C4-2B (cell line): Measurements from ENCODE around the gene UMAD1.

Experiments used
- ZFX ChIP-seq: fragments of 450-650 bp; IDR thresholded peaks from 2 replicates; pipeline ENCODE4 v1.6.1; 2017
- TF ChIP-seq, protein P1 (sequence below): fragments of 450-650 bp; conservative IDR thresholded peaks from 2 replicates; pipeline ENCODE4 v1.5.1; 2017; ENCODE audit warnings: mild to moderate bottlenecking

DNA sequence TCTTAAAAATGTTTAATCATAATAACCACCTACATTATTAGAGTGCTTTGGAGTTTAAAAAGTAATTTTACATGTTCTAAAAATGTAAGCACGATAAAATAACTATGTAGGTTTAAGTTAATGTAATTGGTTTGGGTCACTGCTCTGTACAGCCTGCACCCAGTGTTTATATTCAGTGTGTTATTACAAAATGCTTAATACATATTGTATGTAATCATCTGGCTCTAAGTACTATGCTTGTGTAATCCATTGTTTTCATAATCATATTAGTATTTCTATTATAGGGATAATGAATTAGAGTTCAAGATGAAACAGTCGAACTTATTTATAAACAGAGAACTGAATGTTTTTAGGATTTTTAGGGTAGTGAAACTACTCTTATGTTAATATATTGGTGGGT lies 64.8 kb downstream of the UMAD1 start:
- TF ChIP-seq, protein P1, sequence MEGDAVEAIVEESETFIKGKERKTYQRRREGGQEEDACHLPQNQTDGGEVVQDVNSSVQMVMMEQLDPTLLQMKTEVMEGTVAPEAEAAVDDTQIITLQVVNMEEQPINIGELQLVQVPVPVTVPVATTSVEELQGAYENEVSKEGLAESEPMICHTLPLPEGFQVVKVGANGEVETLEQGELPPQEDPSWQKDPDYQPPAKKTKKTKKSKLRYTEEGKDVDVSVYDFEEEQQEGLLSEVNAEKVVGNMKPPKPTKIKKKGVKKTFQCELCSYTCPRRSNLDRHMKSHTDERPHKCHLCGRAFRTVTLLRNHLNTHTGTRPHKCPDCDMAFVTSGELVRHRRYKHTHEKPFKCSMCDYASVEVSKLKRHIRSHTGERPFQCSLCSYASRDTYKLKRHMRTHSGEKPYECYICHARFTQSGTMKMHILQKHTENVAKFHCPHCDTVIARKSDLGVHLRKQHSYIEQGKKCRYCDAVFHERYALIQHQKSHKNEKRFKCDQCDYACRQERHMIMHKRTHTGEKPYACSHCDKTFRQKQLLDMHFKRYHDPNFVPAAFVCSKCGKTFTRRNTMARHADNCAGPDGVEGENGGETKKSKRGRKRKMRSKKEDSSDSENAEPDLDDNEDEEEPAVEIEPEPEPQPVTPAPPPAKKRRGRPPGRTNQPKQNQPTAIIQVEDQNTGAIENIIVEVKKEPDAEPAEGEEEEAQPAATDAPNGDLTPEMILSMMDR, result no peak
- no peak for TF ChIP-seq ZFX
